Liver (tissue), 9 donors: ENCODE results near the gene ARL3. TPM values are rescaled to one million over a fixed set of nuclear protein-coding genes. Genes with fewer than 3 reads are reported as not detected.

ENCODE experiments used
- DNase-seq: peaks from one replicate; pipeline ENCODE4 v3.0.0-alpha.2; 2017; ENCODE audit warnings: low spot score
- H3K27ac ChIP-seq, 2 donors: one replicate each; pipeline ENCODE4 v1.7.0; 2013; ENCODE audit warnings: inconsistent platforms in 2 of 2, low read length in 2 of 2, control low read depth in 1 of 2, low read depth in 1 of 2, mild to moderate bottlenecking in 1 of 2
- H3K27me3 ChIP-seq, 4 donors: one replicate each; pipeline versions ENCODE4 v1.6.1 to v1.7.0; 2013; ENCODE audit warnings: low read length in 3 of 4, inconsistent platforms in 1 of 4, mild to moderate bottlenecking in 1 of 4, moderate library complexity in 1 of 4; ENCODE audit not compliant: control insufficient read depth in 4 of 4, insufficient read depth in 4 of 4
- H3K36me3 ChIP-seq, 4 donors: one replicate each; pipeline versions ENCODE4 v1.6.1 to v1.7.0; 2013; ENCODE audit warnings: low read length in 3 of 4, mild to moderate bottlenecking in 3 of 4, low read depth in 1 of 4, moderate library complexity in 1 of 4; ENCODE audit not compliant: control insufficient read depth in 4 of 4, insufficient read depth in 3 of 4
- H3K4me1 ChIP-seq, 4 donors: one replicate each; pipeline versions ENCODE4 v1.6.1 to v1.7.0; 2013; ENCODE audit warnings: low read length in 3 of 4, mild to moderate bottlenecking in 3 of 4, moderate library complexity in 1 of 4; ENCODE audit not compliant: control insufficient read depth in 4 of 4, insufficient read depth in 4 of 4
- H3K4me3 ChIP-seq, 3 donors: one replicate each; pipeline versions ENCODE4 v1.6.1 to v1.7.0; 2013; ENCODE audit warnings: low read length in 3 of 3, control low read depth in 1 of 3, low read depth in 1 of 3, mild to moderate bottlenecking in 1 of 3
- H3K9ac ChIP-seq, 2 donors: one replicate each; pipeline ENCODE4 v1.7.0; 2013; ENCODE audit warnings: low read length in 2 of 2, mild to moderate bottlenecking in 2 of 2, moderate library complexity in 2 of 2, control low read depth in 1 of 2, low read depth in 1 of 2
- H3K9me3 ChIP-seq, 4 donors: one replicate each; pipeline versions ENCODE4 v1.6.1 to v1.7.0; 2013; ENCODE audit warnings: low read length in 3 of 4; ENCODE audit not compliant: control insufficient read depth in 4 of 4
- ATF3 ChIP-seq: IDR thresholded peaks from 2 replicates; pipeline ENCODE4 v1.6.1; 2016; ENCODE audit warnings: antibody characterized with exemption
- CTCF ChIP-seq: fragments of 150-350 bp; IDR thresholded peaks from 2 replicates; pipeline ENCODE4 v1.5.1; 2017; ENCODE audit warnings: improper control_type of control experiment, low read depth, low read length; ENCODE audit not compliant: missing input control
- EGR1 ChIP-seq, 2 donors: IDR thresholded peaks; 2 replicates each; pipeline ENCODE4 v1.6.1; 2016 to 2018; ENCODE audit warnings: antibody characterized with exemption in 2 of 2, low read depth in 2 of 2
- FOXA1 ChIP-seq: IDR thresholded peaks from 2 replicates; pipeline ENCODE4 v1.6.1; 2016; ENCODE audit warnings: antibody characterized with exemption
- FOXA2 ChIP-seq: IDR thresholded peaks from 2 replicates; pipeline ENCODE4 v1.6.1; 2016; ENCODE audit warnings: antibody characterized with exemption
- GABPA ChIP-seq, 2 donors: IDR thresholded peaks in 1 of 2; conservative IDR thresholded peaks in 1 of 2; 2 replicates each; pipeline ENCODE4 v1.6.1; 2016; ENCODE audit warnings: antibody characterized with exemption in 2 of 2, mild to moderate bottlenecking in 1 of 2, moderate library complexity in 1 of 2
- HNF4A ChIP-seq, 2 donors: conservative IDR thresholded peaks; 2 replicates each; pipeline ENCODE4 v1.6.1; 2016; ENCODE audit warnings: antibody characterized with exemption in 2 of 2, mild to moderate bottlenecking in 2 of 2
- HNF4G ChIP-seq: IDR thresholded peaks from 2 replicates; pipeline ENCODE4 v1.6.1; 2016; ENCODE audit warnings: antibody characterized with exemption
- JUND ChIP-seq, 2 donors: IDR thresholded peaks; 2 replicates each; pipeline ENCODE4 v1.6.1; 2016; ENCODE audit warnings: antibody characterized with exemption in 2 of 2
- MAX ChIP-seq: IDR thresholded peaks from 2 replicates; pipeline ENCODE4 v1.6.1; 2016; ENCODE audit warnings: antibody characterized with exemption
- NR2F2 ChIP-seq: IDR thresholded peaks from 2 replicates; pipeline ENCODE4 v1.6.1; 2016; ENCODE audit warnings: antibody characterized with exemption
- RXRA ChIP-seq, 2 donors: IDR thresholded peaks; 2 replicates each; pipeline ENCODE4 v1.6.1; 2017 to 2018; ENCODE audit warnings: antibody characterized with exemption in 2 of 2, mild to moderate bottlenecking in 1 of 2
- SP1 ChIP-seq: IDR thresholded peaks from 2 replicates; pipeline ENCODE4 v1.6.1; 2018; ENCODE audit warnings: antibody characterized with exemption, mild to moderate bottlenecking
- ZBTB33 ChIP-seq: IDR thresholded peaks from 2 replicates; pipeline ENCODE4 v1.6.1; 2016; ENCODE audit warnings: antibody characterized with exemption
- WGBS: extraction: QIAGEN DNeasy Blood & Tissue Kit; methylation state at CpG from one replicate; pipeline ENCODE4 v1.1.7; 2013; 5-methylcytosine and 5-hydroxymethylcytosine counted together
- polyA plus RNA-seq, 2 donors: library from polyadenylated mRNA; stranded (reverse) in 1 of 2; unstranded in 1 of 2; fragments of 200-250 nt in 1 of 2; fragments of >200 nt in 1 of 2; fragmentation: Nextera tagmentation in 1 of 2; extraction: Ambion mirVana in 1 of 2; gene quantifications; one replicate each; pipeline versions ENCODE4 v1.2.1 to v1.2.3, GENCODE V29; 2013 to 2015
- total RNA-seq, 2 donors: library from RNA; depleted of rRNA; stranded (reverse); fragments of >200 nt; gene quantifications; one replicate each; pipeline ENCODE4 v1.2.3, GENCODE V29; 2014
- TF ChIP-seq, protein P1 (sequence below): IDR thresholded peaks from 2 replicates; pipeline ENCODE4 v1.6.1; 2016; ENCODE audit warnings: antibody characterized with exemption, mild to moderate bottlenecking
- donor health status: healthy.
- donor health status: healthy.
- donor health status: healthy.
- donor health status: healthy.
- donor health status: healthy.

Gene ARL3
- total and polyA plus RNA-seq, 4 donors: 1.0 to 2.5 (median 2.3) TPM

DNA sequence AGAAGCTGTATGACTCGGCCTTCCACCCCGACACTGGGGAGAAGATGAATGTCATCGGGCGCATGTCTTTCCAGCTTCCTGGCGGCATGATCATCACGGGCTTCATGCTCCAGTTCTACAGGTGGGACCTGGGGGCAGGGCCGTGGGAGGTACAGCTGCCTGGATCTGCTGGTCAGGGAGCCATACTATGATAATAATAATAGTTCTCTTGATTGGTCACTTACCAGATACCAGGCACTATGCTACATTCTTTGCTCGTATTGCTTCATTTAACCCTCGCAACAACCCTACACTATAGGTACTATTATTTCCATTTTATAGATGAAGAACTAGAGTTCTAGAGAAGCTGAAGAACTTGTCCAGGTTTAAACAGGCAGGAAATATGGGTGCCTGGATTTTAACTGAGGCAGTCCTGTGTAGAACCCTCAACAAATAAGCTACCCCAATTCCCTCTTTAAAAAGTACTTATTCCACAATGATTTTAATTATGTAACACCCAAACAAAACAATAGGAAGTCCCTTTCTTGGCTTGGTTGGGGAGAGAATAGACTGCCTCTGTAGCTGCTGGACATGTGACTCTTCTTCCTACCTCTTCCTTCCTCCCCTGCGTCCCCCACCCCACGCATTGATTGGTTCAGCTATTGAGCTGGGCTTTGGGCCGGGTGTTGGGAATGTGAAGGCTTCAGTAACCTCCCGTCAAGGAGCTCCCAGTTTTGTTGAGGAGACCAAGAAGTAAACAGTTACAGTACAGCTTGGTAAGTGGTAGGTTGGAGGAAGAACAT lies 13.0 kb upstream of the ARL3 start (continued):
- TF ChIP-seq, protein P1, sequence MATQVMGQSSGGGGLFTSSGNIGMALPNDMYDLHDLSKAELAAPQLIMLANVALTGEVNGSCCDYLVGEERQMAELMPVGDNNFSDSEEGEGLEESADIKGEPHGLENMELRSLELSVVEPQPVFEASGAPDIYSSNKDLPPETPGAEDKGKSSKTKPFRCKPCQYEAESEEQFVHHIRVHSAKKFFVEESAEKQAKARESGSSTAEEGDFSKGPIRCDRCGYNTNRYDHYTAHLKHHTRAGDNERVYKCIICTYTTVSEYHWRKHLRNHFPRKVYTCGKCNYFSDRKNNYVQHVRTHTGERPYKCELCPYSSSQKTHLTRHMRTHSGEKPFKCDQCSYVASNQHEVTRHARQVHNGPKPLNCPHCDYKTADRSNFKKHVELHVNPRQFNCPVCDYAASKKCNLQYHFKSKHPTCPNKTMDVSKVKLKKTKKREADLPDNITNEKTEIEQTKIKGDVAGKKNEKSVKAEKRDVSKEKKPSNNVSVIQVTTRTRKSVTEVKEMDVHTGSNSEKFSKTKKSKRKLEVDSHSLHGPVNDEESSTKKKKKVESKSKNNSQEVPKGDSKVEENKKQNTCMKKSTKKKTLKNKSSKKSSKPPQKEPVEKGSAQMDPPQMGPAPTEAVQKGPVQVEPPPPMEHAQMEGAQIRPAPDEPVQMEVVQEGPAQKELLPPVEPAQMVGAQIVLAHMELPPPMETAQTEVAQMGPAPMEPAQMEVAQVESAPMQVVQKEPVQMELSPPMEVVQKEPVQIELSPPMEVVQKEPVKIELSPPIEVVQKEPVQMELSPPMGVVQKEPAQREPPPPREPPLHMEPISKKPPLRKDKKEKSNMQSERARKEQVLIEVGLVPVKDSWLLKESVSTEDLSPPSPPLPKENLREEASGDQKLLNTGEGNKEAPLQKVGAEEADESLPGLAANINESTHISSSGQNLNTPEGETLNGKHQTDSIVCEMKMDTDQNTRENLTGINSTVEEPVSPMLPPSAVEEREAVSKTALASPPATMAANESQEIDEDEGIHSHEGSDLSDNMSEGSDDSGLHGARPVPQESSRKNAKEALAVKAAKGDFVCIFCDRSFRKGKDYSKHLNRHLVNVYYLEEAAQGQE: no peak
- TF ChIP-seq HNF4G: no peak

- Histone ChIP-seq H3K4me3 (no peak overlapping the region), H3K27ac (no peak overlapping the region), H3K27me3 (no peaks in the 10 kb centered on the region), H3K36me3 (peaks cover 0 to 12% (median 6%) of the 10 kb centered on the region in 4 donors), H3K4me1 (peaks cover 0 to 2% (median 0%) of the 10 kb centered on the region in 4 donors), H3K9me3 (no peaks in the 10 kb centered on the region), H3K9ac (no peak overlapping the region)
- DNase-seq: no peak
- TF ChIP-seq SP1 (no peak), CTCF (no peak), ATF3 (no peak), HNF4A (conservative IDR thresholded peaks at IDR 0.05) (no peak), MAX (no peak), FOXA1 (no peak), FOXA2 (no peak), GABPA (IDR thresholded peaks at IDR 0.05 in 1 of 2, conservative IDR thresholded peaks at IDR 0.05 in 1 of 2) (no peak), ZBTB33 (no peak), EGR1 (IDR thresholded peaks at IDR 0.05; ENCODE audit: low read depth in 2 of 2) (no peak), JUND (IDR thresholded peaks at IDR 0.05) (no peak), RXRA (IDR thresholded peaks at IDR 0.05) (no peak), NR2F2 (no peak)
- TF ChIP-seq, protein P1: no peak
- 71% methylated on average over 3 of the region's 3 CpGs for WGBS
These were observed 12.1 kb upstream of the ARL3 start for GRCh38 chr10:102726274-102726673.
